Activated naive CD4-positive, alpha-beta T cell treated with anti-CD3 and anti-CD28 coated beads, Interleukin-2, amount 50 U/mL, for 24 hours (primary cell): Measurements from ENCODE around the gene CUBN.
A peak's percentile ranks its signal among the peaks of the same experiment; 100 is the strongest.

ENCODE experiments used
- H3K27ac Mint-ChIP-seq: one replicate; pipeline ENCODE4 v1.8.0; 2021; ENCODE audit warnings: mild to moderate bottlenecking, mixed read lengths
- H3K27me3 Mint-ChIP-seq: one replicate; pipeline ENCODE4 v1.8.0; 2021; ENCODE audit warnings: mixed read lengths
- H3K36me3 Mint-ChIP-seq: one replicate; pipeline ENCODE4 v1.8.0; 2021; ENCODE audit warnings: mixed read lengths
- H3K4me1 Mint-ChIP-seq: one replicate; pipeline ENCODE4 v1.8.0; 2021; ENCODE audit warnings: mixed read lengths
- H3K4me3 Mint-ChIP-seq: one replicate; pipeline ENCODE4 v1.8.0; 2021; ENCODE audit warnings: mild to moderate bottlenecking, mixed read lengths
- H3K9me3 Mint-ChIP-seq: one replicate; pipeline ENCODE4 v1.8.0; 2021; ENCODE audit warnings: mixed read lengths

Gene CUBN

DNA sequence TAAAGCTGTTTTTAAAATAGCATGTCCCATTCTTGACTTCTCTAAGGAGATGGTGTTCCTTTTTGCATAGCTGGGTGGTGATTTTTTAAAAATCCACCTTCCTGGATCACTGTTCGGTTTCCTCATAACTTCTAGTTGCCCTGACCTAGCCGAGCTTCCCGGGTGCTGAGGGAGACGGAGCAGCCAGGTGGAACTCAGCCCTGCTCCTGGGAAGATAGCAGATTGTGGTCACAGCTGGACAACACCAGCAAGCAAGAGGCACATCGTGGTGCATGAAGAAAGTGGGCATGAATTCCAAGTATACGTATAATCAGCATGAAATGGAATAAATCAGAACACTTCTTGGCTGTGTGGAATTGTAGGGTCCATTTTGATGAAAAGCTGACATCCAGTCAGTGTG, 238.9 kb downstream of the CUBN start:
- Mint-ChIP-seq H3K4me1 (peaks cover 29% of the 10 kb centered on the region), H3K9me3 (no peaks in the 10 kb centered on the region), H3K4me3 (peak overlapping the region; percentile 72), H3K27ac (peak overlapping the region; percentile 92), H3K27me3 (no peaks in the 10 kb centered on the region), H3K36me3 (peaks cover 12% of the 10 kb centered on the region)

DNA sequence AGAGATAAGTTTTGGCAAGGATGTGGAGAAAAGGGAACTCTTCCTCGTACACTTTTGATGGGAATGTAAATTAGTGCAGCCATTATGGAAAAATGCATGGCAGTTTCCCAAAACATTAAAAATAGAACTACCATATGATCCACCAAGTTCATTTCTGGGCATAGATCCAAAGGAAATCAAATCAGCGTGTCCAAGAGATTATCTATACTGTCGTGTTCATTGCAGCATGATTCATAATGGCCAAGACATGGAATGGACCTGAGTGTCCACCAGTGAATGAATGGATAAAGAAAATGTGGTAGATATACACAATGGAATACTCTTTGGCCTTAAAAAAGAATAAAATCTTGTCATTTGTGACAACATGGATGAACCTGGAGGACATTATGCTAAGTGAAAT, 242.0 kb downstream of the CUBN start:
- Mint-ChIP-seq H3K27ac (no peak overlapping the region), H3K27me3 (no peaks in the 10 kb centered on the region), H3K4me1 (peaks cover 19% of the 10 kb centered on the region), H3K9me3 (no peaks in the 10 kb centered on the region), H3K36me3 (peaks cover 8% of the 10 kb centered on the region), H3K4me3 (no peak overlapping the region)

DNA sequence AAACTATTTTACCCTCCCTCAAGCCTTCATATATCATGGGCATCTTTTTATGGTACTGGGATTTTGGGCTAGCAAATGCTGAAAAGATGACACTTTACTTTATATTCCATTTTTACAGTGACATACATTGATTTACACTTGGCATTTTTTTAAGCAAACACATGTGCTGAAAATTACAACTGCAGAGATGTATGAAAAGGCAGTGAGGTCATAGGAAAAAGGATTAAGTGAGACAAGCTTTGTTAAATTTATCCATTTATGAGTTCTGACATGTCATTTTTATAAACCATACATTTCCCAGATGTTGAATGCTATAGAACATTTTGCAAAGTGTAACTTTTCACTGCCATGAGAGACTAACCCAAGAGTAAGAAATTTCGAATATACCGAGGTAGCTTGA, 243.6 kb downstream of the CUBN start:
- no peak overlapping the region for H3K27ac Mint-ChIP-seq
- H3K4me3 Mint-ChIP-seq: no peak overlapping the region
- peaks cover 10% of the 10 kb centered on the region for H3K36me3 Mint-ChIP-seq
- peaks cover 5% of the 10 kb centered on the region for H3K4me1 Mint-ChIP-seq
- no peaks in the 10 kb centered on the region for H3K9me3 Mint-ChIP-seq
- H3K27me3 Mint-ChIP-seq: no peaks in the 10 kb centered on the region

DNA sequence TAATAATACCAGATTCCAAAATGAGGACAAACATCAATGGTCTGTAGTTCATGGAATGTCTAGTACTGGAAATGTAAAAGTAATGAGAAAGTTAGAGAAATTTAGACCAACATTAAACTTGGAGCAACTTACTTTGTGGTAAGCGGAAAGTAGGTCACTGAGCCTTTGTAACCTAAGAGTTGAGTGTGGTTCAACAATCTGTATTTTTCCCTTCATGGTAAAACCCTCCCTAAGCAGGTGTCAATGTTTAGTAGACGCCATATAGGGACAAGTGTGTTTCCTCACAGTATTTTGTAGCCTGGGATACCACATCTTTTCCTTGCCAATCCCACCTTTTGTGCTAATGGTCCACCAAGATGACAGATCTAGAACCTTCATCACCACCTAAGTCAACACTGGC, 245.1 kb downstream of the CUBN start:
- peaks cover 12% of the 10 kb centered on the region for H3K36me3 Mint-ChIP-seq
- no peaks in the 10 kb centered on the region for H3K27me3 Mint-ChIP-seq
- no peaks in the 10 kb centered on the region for H3K9me3 Mint-ChIP-seq
- no peak overlapping the region for H3K27ac Mint-ChIP-seq
- no peaks in the 10 kb centered on the region for H3K4me1 Mint-ChIP-seq
- no peak overlapping the region for H3K4me3 Mint-ChIP-seq

DNA sequence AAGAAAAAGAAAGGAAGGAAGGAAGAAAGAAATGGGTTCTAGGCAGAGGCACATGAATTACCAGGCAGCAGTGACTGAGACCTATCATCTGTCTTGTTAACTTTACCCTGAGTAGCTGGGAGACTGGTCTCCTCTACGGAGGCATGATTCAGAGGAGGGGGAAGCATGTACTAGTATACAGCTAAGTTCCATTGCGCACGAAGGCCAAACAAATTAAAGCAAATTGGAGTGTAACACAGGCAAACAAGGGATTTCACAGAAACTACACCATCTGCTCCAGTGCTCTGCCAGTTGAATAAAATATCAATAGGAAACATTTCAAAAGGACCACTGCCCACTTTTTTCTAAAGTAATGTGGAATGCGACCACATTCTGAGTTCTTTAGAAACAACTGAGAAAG, 246.5 kb downstream of the CUBN start:
- Mint-ChIP-seq H3K4me3 (no peak overlapping the region), H3K27me3 (no peaks in the 10 kb centered on the region), H3K4me1 (no peaks in the 10 kb centered on the region), H3K9me3 (no peaks in the 10 kb centered on the region), H3K36me3 (peaks cover 11% of the 10 kb centered on the region), H3K27ac (no peak overlapping the region)

DNA sequence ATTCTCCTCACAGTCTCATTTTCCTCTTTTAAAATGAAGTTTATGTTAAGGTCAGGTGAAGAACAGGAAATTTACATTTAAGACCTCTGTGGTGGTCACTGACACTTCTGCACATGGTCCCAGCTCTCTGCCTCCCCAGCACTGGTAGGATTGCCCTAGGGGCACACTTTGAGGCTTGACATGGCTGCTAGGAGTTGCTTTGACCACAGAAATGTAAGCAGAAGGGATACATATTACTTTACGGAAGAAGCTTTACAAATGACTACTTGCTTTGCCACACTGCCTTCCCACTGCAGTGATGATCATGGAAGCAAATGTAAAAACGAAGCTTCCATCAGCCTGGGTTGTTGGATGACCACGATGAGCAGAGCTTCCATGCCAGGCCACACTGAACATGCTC, 259.3 kb downstream of the CUBN start:
- no peaks in the 10 kb centered on the region for H3K9me3 Mint-ChIP-seq
- H3K27ac Mint-ChIP-seq: no peak overlapping the region
- H3K4me3 Mint-ChIP-seq: no peak overlapping the region
- peaks cover 17% of the 10 kb centered on the region for H3K36me3 Mint-ChIP-seq
- no peaks in the 10 kb centered on the region for H3K27me3 Mint-ChIP-seq
- no peaks in the 10 kb centered on the region for H3K4me1 Mint-ChIP-seq

DNA sequence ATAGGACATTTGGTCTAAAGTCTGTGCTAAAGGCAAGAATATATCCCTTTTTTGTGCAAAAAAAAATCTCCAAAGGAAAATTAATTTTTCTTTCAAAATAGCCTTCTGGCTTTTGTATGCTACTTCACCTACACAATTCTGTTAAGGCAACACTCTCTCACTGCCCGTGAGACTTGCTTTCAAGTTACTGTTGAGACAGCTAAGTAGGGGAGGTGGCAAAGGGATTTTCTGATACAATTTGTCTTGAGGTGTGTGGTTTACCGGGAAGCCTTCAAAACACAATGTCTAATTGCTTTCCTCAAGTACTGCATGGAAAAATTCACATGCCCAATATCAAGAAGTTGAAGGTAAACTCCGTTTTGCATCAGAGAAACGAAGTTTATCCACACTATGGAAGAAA, 261.6 kb downstream of the CUBN start:
- Mint-ChIP-seq H3K4me1 (no peaks in the 10 kb centered on the region), H3K9me3 (no peaks in the 10 kb centered on the region), H3K27ac (no peak overlapping the region), H3K4me3 (no peak overlapping the region), H3K36me3 (peaks cover 9% of the 10 kb centered on the region), H3K27me3 (no peaks in the 10 kb centered on the region)

DNA sequence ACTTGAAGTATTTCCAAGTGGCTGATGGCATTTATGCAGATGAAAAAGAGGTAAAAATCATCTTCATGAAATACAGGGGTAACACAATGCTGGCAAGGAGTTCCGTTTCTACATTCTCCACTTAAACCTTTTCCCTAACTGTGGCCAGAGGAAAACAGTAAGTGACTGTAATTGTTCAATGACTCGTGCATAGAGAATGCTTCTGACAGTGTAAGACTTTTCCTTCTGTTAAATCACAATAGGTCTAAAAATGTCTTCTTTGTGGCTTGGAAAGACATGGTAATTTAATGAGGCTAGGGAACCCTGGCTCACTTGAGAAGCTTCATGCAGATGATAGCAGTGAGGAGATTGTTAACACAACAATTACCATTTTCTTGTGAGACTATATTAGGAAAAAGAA, 262.1 kb downstream of the CUBN start:
- H3K36me3 Mint-ChIP-seq: peaks cover 5% of the 10 kb centered on the region
- H3K9me3 Mint-ChIP-seq: no peaks in the 10 kb centered on the region
- no peaks in the 10 kb centered on the region for H3K27me3 Mint-ChIP-seq
- H3K27ac Mint-ChIP-seq: no peak overlapping the region
- no peaks in the 10 kb centered on the region for H3K4me1 Mint-ChIP-seq
- no peak overlapping the region for H3K4me3 Mint-ChIP-seq

DNA sequence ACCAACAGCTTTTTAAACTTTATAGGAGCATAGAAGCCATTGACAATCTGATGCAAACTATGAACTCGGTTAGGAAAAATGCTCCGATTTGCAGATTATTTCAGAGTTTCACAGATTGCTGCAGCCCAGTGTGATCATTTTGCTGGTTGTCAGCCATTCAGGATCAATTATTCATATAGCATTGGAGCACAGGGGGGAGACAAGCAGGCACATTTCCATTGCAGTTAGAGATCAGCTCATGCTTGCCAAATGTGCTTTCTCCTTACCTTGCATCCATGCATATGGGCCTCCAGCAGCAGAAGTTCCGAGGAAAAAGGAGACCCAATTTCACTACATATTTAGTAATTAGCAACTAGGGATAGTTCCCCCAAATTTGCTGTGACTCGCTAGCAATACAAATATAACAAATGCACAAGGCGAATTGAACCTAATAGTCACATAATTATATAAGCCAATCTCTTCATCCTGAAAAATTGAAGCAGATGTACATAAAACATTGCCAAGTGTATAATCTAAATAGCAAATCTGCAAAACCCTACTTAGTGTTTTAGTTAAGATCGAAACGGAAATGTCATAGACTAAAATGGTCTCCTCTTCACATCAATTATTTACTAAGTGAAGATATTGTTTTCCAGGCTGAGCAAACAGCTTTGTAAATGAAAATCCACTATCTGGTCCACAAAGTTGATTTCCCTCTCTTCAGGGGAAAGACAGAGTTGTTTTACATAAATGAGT, 262.9 kb downstream of the CUBN start:
- Mint-ChIP-seq H3K4me3 (no peak overlapping the region), H3K27ac (no peak overlapping the region), H3K27me3 (no peaks in the 10 kb centered on the region), H3K4me1 (no peaks in the 10 kb centered on the region), H3K9me3 (no peaks in the 10 kb centered on the region), H3K36me3 (peaks cover 8% of the 10 kb centered on the region)

DNA sequence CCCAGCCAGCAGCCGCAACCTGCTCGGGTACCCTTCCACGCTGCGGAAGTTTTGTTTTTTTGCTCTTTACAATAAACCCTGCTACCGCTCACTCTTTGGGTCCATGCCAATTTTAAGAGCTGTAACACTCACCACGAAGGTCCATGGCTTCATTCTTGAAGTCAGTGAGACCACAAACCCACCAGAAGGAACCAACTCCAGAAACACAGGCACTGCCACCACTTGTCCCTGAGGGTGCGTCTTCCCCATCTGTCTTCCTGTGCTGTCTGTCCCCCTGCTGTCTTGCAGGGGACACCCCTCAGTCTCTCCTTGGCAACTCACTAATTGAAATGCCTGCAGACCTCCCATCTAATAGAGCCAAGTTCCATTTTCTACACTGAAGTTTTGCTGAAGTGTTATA, 263.8 kb downstream of the CUBN start:
- no peaks in the 10 kb centered on the region for H3K4me1 Mint-ChIP-seq
- peaks cover 8% of the 10 kb centered on the region for H3K36me3 Mint-ChIP-seq
- no peaks in the 10 kb centered on the region for H3K27me3 Mint-ChIP-seq
- no peak overlapping the region for H3K27ac Mint-ChIP-seq
- H3K9me3 Mint-ChIP-seq: no peaks in the 10 kb centered on the region
- no peak overlapping the region for H3K4me3 Mint-ChIP-seq

DNA sequence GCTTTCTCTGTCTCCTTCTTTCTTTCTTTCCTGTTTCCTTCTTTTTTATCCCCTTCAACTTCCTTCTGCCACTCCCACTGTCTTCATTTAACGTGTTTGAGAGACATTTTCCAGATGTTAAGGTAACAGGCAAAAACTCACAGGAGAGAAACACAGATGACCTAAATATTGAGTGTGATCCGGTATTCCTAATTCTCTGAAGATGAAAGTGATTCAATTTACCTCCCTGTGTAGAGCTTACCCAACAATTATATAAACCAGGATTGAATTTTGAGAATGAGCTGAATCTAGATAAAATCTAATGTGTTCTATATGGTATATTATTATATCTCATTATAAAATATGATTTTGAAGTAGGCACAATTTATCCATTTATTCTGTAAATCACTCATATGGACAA, 265.8 kb downstream of the CUBN start:
- no peaks in the 10 kb centered on the region for H3K4me1 Mint-ChIP-seq
- H3K9me3 Mint-ChIP-seq: no peaks in the 10 kb centered on the region
- H3K27ac Mint-ChIP-seq: no peak overlapping the region
- H3K4me3 Mint-ChIP-seq: no peak overlapping the region
- H3K27me3 Mint-ChIP-seq: no peaks in the 10 kb centered on the region
- H3K36me3 Mint-ChIP-seq: peaks cover 5% of the 10 kb centered on the region

DNA sequence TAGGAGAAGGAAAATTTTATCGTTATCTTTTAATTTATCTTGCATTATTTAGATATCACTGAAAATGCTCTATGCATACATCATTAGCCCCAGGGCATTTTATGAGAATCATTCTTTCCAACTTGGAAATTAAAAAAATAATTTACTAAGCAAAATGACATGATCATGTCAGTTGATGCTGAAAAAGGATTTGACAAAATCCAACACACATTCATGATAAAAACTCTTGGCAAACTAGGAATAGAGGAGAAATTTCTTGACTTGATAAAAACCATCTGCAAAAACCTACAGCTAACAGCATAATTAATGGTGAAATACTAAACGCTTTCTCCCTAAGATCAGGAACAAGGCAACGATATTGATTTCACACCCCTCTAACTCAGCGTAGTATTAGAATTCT, 272.2 kb downstream of the CUBN start:
- Mint-ChIP-seq H3K27me3 (no peaks in the 10 kb centered on the region), H3K36me3 (peaks cover 3% of the 10 kb centered on the region), H3K4me3 (no peak overlapping the region), H3K9me3 (no peaks in the 10 kb centered on the region), H3K27ac (no peak overlapping the region), H3K4me1 (no peaks in the 10 kb centered on the region)

DNA sequence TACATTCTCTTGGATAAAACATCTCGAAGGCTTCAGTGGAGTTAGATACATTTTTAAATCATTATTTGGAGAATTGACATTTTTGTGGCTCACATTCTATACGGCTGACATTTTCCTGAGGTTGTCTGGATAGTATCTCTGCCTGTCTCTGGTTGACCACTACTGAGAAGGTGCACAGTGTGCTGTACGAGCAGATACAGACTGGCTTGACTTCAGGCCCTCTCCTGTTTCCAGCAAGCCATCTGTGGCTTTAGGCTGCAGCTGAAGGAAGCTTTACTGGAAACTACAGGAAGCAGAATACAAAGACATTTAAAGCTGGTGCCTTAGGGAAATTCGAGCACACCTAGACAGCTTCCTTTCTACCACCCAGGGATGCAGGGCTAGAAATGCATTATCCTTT, 273.0 kb downstream of the CUBN start:
- Mint-ChIP-seq H3K4me3 (no peak overlapping the region), H3K27ac (no peak overlapping the region), H3K9me3 (no peaks in the 10 kb centered on the region), H3K27me3 (no peaks in the 10 kb centered on the region), H3K4me1 (no peaks in the 10 kb centered on the region), H3K36me3 (no peaks in the 10 kb centered on the region)

DNA sequence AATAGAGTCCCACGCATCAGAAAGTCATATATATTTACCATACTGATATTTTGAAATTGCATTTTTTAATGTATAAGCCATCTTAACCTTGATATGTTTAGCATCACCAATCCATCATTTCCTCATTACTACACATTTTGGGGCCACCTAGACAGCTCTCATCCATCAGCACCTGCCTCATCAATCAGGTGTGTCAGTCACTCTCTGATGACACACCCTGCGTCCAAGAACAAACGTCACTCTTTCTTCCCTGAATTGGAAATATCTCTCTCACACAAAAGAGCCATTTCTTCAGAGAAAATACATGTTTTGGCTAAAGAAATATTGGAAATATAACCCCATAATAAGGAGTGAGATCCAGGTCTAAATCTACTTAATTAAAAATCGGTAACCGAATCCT, 273.5 kb downstream of the CUBN start:
- H3K27me3 Mint-ChIP-seq: no peaks in the 10 kb centered on the region
- H3K36me3 Mint-ChIP-seq: no peaks in the 10 kb centered on the region
- H3K4me3 Mint-ChIP-seq: no peak overlapping the region
- H3K4me1 Mint-ChIP-seq: no peaks in the 10 kb centered on the region
- no peak overlapping the region for H3K27ac Mint-ChIP-seq
- H3K9me3 Mint-ChIP-seq: no peaks in the 10 kb centered on the region

DNA sequence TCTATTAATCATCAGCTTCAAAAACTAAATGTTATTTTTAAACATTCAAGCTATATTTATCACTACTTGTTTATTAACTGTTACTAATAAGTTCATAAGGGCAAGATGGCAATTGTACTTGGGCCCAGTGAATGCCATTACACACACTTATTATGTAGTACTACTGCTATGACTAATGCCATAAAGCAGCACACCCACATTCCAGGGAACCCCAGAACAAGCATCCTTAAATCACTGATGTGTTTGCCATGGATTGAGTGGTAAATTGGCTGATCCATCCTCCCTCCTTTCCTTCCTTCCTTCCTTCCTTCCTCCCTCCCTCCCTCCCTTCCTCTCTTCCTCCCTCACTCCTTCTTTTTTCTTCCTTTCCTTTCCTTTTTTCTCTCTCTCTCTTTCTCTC, 275.0 kb downstream of the CUBN start:
- Mint-ChIP-seq H3K27ac (no peak overlapping the region), H3K36me3 (no peaks in the 10 kb centered on the region), H3K27me3 (no peaks in the 10 kb centered on the region), H3K4me1 (no peaks in the 10 kb centered on the region), H3K9me3 (no peaks in the 10 kb centered on the region), H3K4me3 (no peak overlapping the region)

DNA sequence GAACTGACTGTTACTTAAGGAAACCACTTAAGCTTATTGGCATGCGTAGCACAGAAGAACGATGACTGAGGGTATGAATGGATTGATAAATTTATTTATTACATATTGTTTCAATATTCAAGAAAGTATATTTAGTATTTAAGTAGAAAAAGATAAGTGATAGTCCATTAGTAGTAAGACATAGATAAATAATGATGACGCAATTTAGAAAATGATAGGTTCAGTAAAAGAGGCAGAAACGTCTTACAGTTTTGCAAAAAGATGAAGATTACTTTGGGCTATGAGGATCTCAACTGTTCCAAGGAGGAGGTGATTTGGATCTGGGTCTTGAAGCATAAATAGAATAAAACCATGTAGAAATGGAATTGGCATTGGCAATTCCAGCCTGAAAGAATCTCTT, 275.8 kb downstream of the CUBN start:
- Mint-ChIP-seq H3K9me3 (no peaks in the 10 kb centered on the region), H3K36me3 (no peaks in the 10 kb centered on the region), H3K4me3 (no peak overlapping the region), H3K27ac (no peak overlapping the region), H3K4me1 (no peaks in the 10 kb centered on the region), H3K27me3 (no peaks in the 10 kb centered on the region)

DNA sequence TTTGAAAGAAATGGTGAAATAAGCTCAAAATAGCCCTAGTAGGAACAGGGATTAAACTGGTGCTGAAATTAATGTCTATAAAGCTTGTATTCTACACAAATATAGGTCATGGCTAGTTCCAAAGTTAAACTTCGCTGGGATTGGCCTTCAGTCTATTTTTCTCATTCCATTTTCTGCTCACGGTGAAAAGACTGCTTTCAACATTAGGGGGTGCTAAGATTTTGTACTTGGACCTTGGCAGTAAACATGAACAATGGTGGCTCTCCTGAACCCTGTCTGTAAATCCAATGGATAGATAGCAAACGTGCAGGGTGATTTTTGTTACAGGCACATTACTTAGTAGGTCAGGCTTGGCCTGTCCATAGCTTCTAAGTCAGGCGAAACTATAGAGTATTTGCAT, 276.4 kb downstream of the CUBN start:
- Mint-ChIP-seq H3K9me3 (no peaks in the 10 kb centered on the region), H3K27me3 (no peaks in the 10 kb centered on the region), H3K27ac (no peak overlapping the region), H3K4me3 (no peak overlapping the region), H3K36me3 (no peaks in the 10 kb centered on the region), H3K4me1 (no peaks in the 10 kb centered on the region)
